Memory B cell (primary cell): ENCODE data around the gene ZDBF2.

Experiments used
- ATAC-seq: fragments of 150-1000 bp; cut with Tn5 transposase; 2 replicates; pipeline ENCODE4 v1.10.0; 2021; ENCODE audit warnings: low read depth, mild to moderate bottlenecking, moderate library complexity
- DNase-seq, 2 donors: peaks; one replicate each; pipeline ENCODE4 v3.0.0; 2022; ENCODE audit warnings: low spot score in 2 of 2
- H3K27ac Mint-ChIP-seq: one replicate; pipeline ENCODE4 v1.8.0; 2022; ENCODE audit warnings: mild to moderate bottlenecking, moderate library complexity, mixed read lengths
- H3K27me3 Mint-ChIP-seq: one replicate; pipeline ENCODE4 v1.8.0; 2022; ENCODE audit warnings: mixed read lengths
- H3K36me3 Mint-ChIP-seq: one replicate; pipeline ENCODE4 v1.8.0; 2022; ENCODE audit warnings: mild to moderate bottlenecking, mixed read lengths
- H3K4me1 Mint-ChIP-seq: one replicate; pipeline ENCODE4 v1.8.0; 2022; ENCODE audit warnings: mixed read lengths
- H3K4me3 Mint-ChIP-seq: one replicate; pipeline ENCODE4 v1.8.0; 2022; ENCODE audit warnings: mild to moderate bottlenecking, moderate library complexity, mixed read lengths
- H3K9me3 Mint-ChIP-seq: one replicate; pipeline ENCODE4 v1.8.0; 2022; ENCODE audit warnings: mixed read lengths

ZDBF2 gene

DNA sequence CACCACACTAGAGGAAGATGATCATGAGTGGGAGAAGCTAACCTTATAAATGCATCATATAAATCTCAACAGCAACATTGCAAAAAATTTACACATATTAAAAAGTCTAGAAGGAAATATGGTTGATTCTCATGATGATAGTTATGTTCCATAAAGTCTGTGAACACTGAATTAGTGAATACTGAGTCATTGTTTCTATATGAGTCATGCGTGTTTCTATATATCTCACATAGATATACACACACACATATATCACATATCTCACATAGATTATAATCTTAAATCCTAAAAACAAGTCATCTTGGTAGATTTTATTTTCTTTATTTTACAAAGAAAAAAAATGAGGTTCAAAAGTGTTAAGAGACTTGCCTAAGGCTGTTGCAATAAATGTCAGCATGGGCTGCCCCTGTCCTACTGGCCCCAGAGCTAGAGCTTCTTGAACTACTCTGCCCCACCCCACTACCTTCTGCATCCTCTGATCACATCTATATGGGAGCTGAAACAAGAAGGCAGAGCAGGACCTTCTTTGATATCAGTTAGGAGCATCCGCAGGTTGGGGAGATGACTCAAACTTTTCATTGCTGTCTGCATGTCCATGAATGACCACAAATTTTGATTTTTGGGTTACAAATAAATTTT, 87.1 kb downstream of the ZDBF2 start:
- H3K27ac Mint-ChIP-seq: no peak overlapping the region
- DNase-seq: no peak

More for the DNA sequence above, 87.1 kb downstream of the ZDBF2 start:
- Mint-ChIP-seq H3K36me3 (no peaks in the 10 kb centered on the region), H3K27me3 (peaks cover 2% of the 10 kb centered on the region), H3K9me3 (peaks cover 4% of the 10 kb centered on the region), H3K4me1 (no peaks in the 10 kb centered on the region), H3K4me3 (no peak overlapping the region)
- ATAC-seq: no peak
